Epithelial cell of esophagus (primary cell): Measurements from ENCODE around the gene ARHGAP26.

Experiments
- DNase-seq: peaks from one replicate; pipeline ENCODE4 v3.0.0; 2010; ENCODE audit warnings: low read depth
- H3K4me3 ChIP-seq: 2 replicates; pipeline ENCODE4 v1.5.1; 2011; ENCODE audit warnings: mild to moderate bottlenecking, low read length, control low read depth
- TF ChIP-seq, protein P1 (sequence below): IDR thresholded peaks from 2 replicates; pipeline ENCODE4 v1.5.1; 2011; ENCODE audit warnings: low read depth, mild to moderate bottlenecking, low read length, control low read depth, inconsistent platforms; ENCODE audit not compliant: insufficient read depth; ENCODE audit errors: missing control alignments

Gene ARHGAP26

DNA sequence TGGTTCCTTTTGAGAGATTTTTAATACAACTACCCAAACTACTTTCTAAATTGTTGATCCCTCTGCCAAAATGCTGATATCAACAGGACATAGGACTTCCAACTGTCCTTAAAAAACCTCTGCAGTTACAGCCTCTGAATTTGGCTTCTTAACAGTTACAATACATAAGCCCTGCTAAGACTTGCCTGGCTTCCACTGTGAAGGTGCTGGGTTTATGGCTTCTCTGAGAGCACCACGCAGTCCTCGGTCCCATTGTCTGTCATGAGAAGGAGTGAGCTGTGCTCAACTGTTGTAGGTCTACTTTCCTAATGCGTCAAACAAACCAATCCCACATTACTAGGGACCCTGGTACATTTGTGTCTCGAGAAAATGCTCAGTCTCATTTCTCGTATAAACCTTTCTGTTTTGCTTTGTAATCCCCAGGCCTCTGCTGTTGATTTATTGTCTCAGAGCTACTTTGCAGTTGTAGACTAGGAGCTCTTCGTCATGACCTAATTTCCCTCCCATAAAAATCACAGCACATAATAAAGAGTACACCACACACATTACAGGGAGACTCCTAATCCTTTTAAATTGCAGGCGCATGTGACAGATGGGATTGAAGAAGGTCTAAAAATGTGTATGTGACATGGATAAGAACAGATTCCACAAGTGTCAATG, 358.4 kb downstream of the ARHGAP26 start:
- TF ChIP-seq, protein P1, sequence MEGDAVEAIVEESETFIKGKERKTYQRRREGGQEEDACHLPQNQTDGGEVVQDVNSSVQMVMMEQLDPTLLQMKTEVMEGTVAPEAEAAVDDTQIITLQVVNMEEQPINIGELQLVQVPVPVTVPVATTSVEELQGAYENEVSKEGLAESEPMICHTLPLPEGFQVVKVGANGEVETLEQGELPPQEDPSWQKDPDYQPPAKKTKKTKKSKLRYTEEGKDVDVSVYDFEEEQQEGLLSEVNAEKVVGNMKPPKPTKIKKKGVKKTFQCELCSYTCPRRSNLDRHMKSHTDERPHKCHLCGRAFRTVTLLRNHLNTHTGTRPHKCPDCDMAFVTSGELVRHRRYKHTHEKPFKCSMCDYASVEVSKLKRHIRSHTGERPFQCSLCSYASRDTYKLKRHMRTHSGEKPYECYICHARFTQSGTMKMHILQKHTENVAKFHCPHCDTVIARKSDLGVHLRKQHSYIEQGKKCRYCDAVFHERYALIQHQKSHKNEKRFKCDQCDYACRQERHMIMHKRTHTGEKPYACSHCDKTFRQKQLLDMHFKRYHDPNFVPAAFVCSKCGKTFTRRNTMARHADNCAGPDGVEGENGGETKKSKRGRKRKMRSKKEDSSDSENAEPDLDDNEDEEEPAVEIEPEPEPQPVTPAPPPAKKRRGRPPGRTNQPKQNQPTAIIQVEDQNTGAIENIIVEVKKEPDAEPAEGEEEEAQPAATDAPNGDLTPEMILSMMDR, result no peak
- H3K4me3 ChIP-seq, result no peak overlapping the region
- no peak for DNase-seq

DNA sequence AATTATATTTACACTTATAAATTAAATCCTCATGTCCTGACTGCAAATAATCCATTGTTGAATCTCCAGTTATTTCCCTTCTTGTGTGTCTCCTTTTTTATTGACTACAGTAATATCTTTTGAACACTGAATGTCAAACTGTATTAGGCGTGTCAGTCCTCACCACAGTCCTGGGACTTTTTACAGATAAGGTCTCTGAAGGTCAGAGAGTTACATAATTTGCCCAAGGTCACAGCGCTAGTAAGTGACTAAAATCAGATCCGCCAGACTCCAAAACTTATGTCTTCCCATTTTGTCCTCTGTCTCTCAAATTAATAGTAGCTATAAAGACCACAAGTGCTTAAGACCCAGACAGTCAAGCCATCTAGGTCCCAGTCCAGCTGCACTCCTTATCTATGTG, 359.0 kb downstream of the ARHGAP26 start:
- no peak overlapping the region for H3K4me3 ChIP-seq
- TF ChIP-seq, protein P1, result no peak
- DNase-seq, result no peak

DNA sequence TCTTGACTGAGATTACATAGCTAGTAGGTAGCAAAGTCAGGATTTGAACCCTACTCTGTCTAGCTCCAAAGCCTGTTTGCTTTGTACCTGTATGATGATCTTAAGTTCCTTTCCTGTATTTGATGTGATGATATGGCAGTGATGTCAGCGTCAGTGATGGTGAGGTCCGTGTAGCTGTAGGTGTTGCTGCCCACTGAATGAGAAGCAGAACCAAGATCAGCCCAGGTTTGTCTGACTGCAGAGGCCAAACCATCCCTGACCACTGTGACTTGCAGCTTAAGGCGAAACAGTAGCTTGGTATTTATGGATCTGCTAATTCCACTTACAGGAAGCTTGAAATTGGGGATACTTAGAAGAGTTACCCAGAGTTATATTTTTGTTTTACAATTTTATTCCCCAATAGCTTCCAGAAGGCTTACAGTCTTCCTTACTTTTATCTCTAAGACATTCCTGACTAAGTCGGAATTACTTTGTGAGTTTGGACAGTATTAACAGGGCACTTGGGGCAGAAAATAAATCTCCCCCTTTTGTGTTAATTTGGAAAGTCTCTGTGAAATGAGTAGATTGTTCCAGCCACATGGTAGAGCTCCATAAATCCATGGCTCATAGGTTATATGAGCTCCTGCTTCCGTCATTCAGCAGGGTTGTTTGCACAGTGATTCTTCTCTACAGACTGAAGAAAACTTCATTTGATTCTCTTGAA, 359.9 kb downstream of the ARHGAP26 start:
- TF ChIP-seq, protein P1, result no peak
- H3K4me3 ChIP-seq, result no peak overlapping the region
- no peak for DNase-seq

DNA sequence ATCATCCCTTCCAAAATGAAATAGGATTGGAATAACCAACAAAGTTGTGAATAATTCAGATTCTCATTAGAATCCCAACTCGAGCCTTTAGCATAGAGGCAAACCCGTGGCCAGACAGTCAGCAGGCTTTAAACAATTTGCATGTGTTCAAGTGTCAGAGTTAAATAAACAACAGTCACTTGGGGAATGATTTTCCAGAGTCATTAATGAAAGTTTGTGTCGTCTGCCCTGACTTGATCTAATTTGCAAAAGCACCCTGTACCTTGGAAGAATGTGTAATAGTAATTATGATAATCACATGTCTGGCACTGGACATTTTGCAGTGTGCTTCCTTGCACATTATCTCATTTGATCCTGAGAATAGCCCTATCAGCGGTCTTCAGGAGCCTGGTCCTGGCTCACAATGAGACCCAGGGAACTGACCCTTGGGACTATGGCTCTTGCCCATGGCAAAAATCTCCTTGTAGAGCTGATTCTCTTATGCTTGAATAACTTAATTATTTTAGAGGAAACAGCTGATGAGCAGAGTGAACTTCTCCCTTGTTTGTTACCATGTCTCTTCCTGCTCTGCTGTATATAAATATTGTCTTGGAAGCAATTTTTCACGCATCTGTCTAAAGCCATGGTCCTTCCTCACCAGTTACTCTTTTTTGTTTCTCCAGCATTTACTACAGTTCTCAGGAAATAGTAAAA, 360.6 kb downstream of the ARHGAP26 start:
- no peak for DNase-seq
- TF ChIP-seq, protein P1, result no peak
- H3K4me3 ChIP-seq, result no peak overlapping the region

DNA sequence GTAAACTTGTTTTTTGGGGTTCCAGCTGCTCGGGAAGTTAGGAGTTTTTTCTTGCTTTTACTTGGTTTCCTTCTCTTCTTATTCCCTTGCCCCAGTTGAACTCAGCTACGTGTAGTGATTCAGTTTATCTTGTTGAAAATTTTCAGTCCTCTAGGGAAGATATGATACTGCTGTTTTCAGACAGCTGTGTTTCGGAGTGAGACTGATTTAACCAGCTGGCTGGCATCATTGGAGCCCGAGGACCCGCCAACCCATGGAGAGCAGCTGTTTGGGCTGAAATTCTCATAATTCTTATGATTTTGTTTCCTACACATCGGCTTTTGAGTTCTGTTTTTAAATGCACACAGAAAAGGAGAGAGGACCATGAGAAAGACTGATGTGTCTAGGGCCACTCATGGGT, 361.8 kb downstream of the ARHGAP26 start:
- no peak overlapping the region for H3K4me3 ChIP-seq
- TF ChIP-seq, protein P1, result no peak
- no peak for DNase-seq

DNA sequence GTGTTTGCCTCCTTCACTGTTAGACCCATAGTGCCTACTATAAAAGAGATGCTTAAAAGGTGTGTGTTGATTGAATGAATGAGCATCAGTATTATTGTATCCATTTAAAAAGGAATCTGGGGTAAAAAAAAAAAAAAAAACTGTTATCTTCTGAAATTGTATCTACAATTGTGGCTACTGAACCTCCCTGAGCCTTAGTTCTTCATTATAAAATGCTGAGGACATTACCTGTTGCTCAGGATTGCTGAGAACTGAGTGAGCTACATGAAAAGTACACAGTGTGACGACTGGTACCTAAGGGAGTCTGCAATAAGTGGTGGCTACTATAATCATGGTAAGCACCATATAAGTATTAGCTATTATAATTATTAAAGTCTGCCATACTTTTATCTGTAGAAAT, 362.6 kb downstream of the ARHGAP26 start:
- TF ChIP-seq, protein P1, result no peak
- no peak for DNase-seq

More for the DNA sequence above, 362.6 kb downstream of the ARHGAP26 start:
- H3K4me3 ChIP-seq, result no peak overlapping the region
